HPDE6-E6E7 (cell line): ENCODE measurements around the gene MYO9A.

Experiments
- DNase-seq: peaks from one replicate; pipeline ENCODE4 v3.0.0; 2011; ENCODE audit warnings: missing footprints; ENCODE audit errors: extremely low spot score

Gene MYO9A

DNA sequence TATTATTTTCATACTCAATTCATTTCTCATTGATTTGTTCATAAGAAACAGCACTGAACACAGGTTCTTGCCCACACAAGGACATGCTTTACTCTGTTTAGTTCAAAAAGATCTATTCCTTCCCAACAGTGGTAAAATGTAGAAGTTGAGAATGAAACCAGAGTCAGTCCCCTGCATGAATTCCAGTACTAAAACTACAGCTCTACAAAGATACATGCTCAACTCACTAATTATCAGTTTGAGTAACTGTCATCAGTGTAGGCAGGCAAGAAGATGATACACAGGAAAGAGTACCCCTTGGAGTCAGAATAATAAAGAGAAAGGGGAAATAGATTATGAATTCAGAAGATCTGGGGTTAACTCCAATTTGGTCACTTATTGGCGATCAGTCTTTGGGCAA lies 264.4 kb downstream of the MYO9A start:
- no peak for DNase-seq

DNA sequence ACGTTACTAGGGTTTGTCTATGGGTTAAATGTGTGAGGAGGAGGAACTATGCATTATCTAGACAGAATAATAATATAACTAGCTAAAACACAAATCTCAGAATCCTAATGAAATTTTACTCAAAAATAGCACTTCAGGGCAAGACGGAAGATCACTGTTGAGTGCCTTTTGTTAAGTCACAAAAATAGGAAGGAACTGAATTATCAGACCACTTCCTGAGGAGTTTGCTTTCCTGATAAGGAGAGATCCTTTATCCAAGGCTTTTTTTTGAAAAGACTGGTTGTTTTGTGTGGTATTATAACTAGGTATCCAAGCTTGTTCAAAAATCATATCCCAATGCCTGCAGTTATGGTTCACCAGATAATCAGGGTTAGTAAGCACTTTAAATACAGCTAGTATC lies 273.0 kb downstream of the MYO9A start:
- no peak for DNase-seq

DNA sequence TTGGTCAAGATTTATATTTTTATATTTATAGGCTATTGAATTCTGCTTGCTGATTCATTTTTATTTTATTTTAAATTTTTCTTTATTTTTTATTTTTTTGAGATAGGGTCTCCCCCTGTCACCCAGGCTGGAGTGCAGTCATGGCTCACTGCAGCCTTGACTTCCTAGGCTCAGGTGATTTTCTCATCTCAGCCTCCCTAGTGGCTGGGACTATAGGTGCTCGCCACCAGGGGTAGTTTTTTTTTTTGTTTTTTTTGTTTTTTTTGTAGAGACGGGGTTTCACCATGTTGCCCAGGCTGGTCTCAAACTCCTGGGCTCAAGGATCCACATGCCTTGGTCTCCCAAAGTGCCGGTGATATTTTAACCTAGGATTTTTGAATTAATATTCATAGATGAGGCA lies 276.4 kb downstream of the MYO9A start:
- no peak for DNase-seq

DNA sequence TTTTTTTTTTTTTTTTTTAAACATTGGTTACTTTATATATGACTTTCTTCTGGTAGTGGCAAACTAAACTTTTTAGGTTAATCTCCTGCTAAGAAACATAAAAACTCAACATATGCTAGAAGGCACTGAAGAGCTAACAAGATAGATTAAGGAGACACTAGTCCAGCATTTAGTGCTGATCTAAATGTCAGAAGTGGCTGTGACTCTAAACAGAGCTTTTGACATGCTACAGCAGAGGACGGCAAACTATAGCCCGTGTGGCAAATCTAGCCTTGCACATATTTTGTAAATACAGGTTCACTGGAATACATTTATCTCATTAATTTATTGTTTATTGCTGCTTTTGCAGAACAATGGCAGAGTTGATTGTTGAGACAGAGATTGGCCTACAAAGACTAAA lies 287.0 kb downstream of the MYO9A start:
- no peak for DNase-seq

DNA sequence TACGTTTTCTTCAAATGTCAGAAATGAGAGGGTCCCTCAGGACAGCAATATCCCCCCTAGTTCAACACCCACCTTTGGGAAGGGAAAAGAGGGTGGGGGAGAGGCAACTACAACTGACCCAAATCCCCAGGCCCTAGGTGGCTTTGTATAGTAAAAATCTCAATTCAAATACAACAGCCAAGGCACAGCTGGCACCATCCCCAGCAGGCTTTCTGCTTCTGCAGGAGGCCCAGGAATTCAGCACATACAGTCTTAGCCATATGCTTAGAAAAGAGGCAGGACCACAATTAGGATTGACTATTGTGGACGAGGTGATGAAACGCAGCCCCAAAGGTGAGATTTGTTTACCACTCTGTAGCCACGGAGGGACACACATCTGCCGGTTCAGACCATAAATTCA lies 291.8 kb downstream of the MYO9A start:
- no peak for DNase-seq

DNA sequence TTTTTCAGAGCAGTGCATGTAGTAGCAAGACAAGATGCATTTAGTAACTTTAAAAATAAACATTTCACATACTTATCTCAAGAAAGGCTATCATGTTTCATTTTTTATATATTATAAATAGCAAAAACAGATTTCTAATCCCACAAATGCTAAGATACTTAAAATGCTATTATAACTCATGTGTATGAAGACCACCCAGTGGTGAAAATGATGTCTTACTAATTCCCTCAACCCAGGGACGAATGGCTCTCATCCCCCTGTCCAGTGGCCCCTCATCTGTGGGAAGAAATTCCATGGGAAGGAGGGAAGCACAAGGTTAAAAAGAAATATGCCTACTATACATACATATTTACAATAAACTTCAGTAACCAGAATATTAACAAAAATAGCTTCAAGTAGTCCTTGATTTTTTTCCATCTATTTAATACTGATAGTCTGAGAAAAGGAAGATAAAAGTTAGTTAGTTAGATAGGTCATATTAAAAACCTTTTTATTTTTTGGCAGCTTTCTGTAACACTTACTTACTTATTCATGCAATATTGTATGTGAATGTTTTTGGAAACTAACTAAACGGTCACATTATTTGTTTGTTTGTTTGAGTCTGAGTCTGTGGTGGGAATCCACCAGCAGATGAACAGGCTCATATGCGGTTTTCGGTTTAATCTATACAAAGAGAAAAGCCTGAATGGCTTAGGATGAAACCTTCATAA lies 292.8 kb downstream of the MYO9A start:
- no peak for DNase-seq

DNA sequence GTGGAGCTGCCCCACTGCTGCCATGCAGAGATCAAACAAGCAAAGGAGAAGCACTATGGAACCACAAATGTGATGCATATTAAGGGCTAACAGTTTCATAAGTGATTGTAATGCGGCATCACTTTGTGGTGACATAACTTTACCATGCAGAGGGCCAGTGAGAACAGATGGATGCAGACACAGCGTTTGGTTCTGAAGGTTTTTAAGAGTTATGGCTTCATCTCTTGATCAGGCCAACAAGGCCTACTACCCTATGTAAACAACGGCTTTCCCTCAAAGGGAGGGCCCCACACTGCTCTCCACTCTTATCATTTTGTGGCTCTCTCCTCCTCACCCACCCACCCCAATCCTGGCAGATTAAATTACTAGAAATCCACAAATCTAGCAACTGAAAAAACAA lies 294.1 kb downstream of the MYO9A start:
- no peak for DNase-seq

DNA sequence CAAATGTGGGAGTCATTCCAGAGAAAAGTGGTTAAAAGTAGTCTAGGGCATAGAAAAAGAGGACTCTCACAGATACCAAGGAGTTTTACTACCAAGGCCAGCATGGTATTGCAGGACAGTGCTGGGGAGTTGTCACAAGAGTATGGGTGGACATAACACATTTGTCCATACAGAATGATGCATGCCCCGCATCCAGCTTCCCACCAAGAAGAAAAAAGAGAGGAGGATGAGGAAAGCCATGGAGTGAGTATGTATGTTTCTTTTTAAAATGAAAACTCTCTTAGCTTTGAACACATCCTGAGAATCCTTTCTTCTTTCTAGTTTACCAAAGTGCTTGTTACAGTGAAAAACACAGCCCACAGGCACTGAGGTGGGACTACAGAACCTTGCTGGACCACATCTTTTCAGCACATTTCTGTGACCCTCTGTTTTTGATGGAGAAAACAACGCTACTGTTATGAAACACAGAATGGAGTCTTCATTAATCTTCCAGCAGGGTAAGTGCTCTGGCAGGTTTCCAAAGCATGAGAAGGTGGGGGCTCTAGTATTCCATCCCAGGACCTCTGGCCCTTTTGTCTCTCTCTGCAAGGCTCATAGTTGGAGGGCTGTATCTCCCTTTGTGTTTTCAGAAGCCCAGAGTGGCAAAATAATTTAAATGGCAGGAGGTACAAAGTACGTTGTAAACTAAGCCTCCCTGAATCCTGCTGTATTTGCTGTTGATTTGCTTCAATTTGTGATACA lies 294.9 kb downstream of the MYO9A start:
- no peak for DNase-seq

DNA sequence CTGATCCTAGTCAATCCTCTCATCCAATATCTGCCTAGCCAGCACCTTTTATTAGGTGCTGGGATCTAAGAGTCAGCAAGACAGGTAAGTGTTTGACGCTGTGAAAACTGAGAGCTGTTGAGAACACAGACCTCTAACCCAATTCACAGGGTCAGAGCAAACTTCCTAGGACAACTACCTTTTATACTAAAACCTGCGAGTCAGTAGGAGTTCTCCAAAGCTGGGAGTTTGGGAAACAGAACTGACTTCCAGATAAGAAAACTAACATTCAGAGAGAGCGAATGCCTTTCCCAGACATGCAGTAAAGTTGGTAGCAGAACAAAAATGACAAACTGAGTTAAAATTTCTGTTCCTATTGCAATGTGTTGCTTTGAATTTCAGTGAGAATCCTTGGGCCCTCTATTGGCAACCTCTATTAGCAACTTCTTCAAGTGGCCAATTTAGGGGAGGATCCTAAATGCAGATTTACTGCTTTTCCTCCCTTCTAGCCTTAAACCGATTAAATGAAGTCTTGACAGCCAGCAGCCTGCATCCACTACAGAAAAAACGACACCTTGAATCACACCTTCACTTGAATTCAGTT lies 296.3 kb downstream of the MYO9A start:
- no peak for DNase-seq

DNA sequence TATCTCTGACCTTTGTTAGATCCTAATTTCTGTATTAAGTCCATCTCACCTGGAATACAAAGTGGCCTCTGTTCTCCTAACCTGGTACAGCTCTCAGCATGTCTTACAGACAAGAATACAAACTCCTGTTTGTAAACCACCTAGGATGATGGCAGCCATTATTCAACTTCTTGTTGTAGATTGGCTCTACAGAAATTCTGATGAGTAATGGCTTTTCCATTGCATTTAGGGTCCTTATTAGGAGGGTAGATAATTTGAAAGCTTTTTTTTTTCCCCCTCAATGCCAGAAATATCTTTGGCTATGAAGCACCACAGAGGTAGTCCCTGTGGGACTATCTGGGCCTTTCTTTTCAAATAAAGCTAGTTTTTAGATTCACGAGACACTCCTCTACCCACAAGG lies 297.8 kb downstream of the MYO9A start:
- DNase-seq, result no peak

DNA sequence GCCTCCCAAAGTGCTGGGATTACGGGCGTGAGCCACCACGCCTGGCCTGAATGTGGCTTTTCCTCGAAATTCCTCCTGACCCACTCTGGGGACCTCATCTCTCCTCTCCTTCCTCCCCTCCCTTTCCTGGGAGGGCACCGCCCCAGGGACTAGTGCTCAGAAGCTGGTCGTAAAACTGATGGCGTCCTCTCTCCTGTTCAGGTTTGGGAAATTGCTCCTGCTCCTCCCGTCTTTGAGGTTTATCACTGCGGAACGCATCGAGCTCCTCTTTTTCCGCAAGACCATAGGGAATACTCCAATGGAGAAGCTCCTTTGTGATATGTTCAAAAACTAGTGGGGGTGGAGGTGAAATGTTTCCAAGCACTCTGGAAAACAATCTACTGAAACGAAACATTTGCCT lies 300.6 kb downstream of the MYO9A start:
- no peak for DNase-seq

DNA sequence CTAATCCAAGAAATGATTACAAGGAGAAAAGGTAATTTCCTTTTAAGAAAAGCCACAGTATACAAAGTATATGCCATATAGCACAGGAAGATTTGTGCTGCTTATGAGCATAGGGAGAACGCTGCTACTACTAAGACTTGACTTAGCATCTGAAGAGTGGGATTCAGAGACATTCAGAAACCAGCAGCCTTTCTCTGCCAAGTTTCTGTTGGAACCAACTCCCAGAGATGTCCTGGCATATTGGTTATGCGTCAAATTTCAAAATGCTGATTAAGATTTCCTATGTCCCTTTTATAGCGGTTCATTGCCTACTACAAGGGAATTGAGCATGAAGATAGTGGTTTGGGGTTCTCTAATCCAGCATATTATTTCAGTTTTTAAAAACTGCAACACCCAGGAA lies 302.6 kb downstream of the MYO9A start:
- no peak for DNase-seq

DNA sequence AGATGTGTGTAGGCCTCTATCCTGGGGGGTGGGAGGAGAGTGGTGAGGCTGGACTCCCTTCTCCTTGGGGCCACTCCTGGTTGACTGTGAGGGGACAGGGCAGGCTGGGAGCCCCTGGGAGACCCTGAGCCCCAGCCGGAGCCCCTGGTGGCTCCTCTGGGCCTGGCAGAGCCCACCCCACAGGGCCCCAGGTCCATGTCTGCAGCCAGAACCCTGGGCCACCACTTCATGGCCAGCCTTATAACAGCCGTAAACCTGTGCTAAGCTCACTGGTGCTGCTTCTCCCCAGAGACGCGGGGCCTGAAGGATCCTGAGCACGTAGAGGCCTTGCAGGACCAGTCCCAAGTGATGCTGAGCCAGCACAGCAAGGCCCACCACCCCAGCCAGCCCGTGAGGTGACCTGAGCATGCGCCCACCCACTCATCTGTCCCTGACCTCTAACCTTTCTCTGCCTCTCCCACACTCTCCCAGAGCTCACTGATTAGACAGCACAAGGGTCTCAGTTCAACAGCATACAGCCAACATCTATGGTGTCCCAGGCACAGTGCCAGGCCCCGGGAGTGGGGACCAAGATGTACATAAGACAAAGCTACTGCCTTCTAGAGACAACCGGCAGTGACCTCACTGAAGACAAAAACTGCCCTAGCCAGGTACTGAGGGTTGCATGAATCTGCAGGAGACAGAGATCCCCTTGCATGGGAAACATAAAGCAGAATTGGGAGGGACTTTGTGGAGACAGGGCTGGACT lies 304.1 kb downstream of the MYO9A start:
- DNase-seq, result no peak

DNA sequence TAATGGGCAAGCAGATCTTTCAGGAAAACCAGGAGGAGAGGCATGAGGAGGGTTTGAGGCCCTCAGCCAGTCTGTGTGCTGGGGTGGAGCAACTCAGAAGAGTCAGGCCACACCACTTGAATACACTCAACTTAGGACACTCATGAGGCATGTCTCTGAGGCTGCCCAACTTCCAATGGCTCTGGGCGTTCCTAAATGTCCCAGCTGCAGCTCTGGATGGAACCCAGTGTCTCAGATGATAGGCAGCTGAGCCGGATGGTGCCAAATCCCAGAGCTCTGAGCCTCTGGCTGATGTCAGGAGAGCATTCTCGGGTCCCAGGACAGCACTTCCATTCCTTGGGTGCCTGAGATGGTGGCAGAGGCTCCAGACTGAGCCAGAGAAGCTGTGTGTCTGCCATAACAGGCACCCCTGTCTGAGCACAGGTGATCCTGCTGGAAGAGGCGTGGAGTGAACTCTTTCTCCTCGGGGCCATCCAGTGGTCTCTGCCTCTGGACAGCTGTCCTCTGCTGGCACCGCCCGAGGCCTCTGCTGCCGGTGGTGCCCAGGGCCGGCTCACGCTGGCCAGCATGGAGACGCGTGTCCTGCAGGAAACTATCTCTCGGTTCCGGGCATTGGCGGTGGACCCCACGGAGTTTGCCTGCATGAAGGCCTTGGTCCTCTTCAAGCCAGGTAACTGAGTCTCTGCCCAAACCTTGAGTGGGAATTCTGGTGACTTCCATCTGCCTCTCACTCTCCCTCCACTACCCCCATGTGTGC lies 304.8 kb downstream of the MYO9A start:
- DNase-seq, result no peak

DNA sequence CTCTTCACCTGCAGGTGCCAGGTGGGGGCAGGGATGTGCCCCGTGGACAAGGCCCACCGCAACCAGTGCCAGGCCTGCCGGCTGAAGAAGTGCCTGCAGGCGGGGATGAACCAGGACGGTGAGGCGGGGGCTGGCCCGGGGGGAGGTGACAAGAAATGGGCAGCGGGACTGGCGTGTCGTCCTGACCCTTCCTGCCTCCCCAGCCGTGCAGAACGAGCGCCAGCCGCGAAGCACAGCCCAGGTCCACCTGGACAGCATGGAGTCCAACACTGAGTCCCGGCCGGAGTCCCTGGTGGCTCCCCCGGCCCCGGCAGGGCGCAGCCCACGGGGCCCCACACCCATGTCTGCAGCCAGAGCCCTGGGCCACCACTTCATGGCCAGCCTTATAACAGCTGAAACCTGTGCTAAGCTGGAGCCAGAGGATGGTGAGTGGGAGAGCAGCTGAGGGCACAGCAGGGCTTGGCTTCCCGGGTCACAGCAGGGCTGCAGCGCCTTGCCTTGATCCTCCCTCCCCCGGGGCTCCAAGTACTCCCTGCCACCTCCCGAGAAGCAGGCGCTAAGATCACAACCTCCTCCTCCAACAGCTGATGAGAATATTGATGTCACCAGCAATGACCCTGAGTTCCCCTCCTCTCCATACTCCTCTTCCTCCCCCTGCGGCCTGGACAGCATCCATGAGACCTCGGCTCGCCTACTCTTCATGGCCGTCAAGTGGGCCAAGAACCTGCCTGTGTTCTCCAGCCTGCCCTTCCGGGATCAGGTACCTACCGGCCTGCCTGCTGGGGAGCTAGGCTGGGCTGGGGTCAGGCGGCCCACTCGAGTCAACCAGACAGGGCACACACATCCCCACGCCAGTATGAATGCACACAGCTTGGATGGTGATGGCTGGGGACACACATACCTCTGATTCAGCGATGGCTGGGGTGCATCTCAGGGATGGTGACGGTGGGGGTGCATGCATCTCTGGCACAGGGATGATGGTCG lies 305.9 kb downstream of the MYO9A start:
- no peak for DNase-seq

DNA sequence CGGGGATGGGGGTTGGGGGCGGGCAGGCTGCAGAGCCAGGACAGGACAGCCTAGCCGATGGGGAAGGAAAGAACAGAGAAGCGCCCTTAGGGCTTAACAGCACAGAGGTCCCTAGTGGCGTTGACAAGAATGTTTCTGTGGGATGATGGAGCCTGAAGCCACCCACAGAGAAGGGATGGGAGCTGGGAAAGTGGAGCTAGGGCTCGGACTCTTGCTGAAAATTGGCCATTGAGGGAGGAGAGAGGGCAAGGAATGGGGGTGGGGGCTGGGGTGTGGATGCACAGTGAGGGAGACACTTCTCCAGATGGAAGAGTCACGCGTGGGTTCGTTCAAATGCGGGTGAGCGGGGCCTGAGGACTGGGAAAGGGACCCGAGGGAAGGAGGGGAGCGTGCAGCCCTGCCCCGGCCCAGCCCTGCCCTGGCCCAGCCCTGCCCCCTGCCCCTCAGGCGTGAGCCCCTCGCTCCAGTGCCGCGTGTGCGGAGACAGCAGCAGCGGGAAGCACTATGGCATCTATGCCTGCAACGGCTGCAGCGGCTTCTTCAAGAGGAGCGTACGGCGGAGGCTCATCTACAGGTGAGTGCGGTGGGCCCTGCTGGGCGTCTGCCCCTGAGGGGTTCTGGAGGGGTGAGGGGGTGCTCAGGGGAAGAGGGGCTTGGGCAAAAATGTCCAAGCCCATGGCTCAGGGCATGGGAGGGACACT lies 306.8 kb downstream of the MYO9A start:
- DNase-seq, result no peak

DNA sequence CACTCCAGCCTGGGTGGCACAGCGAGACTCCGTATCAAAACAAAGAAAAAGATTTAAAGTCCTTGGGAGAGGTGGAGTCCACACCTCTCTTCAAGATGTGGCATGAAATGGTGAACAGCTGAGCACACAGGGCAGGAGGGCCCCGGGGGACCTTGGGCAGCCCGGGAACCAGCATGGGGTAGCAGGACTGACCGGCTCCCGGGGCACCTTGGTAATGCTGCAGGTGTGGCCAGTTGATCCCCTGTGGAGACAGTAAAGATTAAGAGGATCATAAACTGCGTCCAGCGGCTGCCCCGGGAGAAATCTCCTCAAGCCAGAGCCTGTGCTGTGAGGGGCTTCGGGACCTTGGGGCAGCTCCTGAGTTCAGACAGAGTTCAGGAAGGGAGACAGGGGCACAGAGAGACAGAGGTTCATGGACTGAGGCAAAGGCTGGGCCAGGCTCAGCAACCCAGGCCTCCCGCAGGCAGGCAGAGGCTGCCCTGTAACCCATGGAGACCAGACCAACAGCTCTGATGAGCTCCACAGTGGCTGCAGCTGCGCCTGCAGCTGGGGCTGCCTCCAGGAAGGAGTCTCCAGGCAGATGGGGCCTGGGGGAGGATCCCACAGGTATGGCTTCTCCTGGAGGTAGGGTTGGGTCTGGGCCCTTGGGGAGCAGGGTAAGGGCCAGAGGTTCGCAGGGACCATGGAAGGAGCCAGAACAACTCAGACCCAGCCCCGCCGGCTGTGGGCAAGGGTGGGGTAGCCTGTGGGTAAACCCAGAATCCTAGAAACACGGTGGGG lies 307.5 kb downstream of the MYO9A start, which contains the start of gene NR2E3:
NR2E3 (plus strand) TSS at position 299 of the 780 bp plus-strand sequence; CDS start at position 489, 190 bp downstream.
- DNase-seq, result no peak

DNA sequence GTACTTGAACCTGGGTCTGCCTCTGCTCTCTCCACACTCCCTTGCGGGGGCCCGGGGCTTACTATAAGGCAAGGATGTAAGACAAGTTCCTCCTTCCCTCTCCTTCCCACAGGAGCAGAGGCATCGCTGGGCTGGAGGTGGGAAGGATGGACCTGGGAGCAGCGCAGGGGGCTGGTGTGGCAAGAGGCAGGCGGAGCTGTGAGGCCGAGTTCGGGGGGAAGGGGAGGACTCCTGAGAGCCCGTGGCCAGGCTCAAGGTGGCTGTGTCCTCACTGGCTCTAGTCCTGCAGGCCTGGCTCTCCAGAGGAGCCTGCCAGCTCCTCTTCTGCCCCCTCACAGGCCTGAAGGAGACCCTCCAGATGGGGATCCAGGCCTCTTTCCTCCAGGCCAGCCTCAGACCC lies 308.6 kb downstream of the MYO9A start:
- DNase-seq, result no peak
